ELR (cell line): ENCODE results near the gene OGFOD2.

Experiments used
- DNase-seq: peaks from one replicate; pipeline ENCODE4 v3.0.0-alpha.2; 2015; ENCODE audit warnings: low read depth

OGFOD2 gene

DNA sequence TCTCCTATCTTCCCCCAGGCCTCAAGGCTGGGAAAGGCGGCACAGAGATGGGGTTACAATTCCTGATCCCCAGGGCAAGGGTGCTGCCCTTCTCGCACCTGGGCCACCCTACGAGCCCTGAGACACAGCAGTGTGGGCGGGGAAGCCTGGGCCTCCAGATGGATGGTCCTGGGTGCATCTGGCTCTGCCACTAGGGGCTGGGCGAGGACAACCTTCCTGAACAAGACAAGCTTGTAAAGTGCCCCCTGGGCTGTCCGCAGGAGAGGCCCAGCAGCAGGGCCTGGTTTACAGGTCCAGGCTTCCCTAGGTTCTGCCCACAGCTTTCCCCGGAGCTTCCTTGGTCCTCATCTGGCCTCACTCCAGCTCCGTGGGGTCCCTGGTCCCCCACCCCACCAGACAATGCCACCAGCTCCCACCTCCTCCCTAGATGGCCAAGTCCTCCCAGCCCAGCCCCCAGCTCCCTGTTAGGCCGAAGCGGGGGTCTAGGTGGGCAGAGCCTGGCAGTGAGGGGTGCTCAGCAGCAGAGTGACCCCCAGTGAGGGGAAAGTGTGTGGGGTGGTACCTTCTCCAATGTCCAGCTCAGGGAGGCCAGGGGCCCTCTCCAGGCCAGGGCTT is 14.3 kb downstream of the OGFOD2 start:
- DNase-seq: no peak

- DNase-seq: no peak
Measured at GRCh38 chr12:122989874-122990419, 14.9 kb downstream of the OGFOD2 start.

- DNase-seq: no peak
Measured at GRCh38 chr12:122990561-122990960, 15.5 kb downstream of the OGFOD2 start.

DNA sequence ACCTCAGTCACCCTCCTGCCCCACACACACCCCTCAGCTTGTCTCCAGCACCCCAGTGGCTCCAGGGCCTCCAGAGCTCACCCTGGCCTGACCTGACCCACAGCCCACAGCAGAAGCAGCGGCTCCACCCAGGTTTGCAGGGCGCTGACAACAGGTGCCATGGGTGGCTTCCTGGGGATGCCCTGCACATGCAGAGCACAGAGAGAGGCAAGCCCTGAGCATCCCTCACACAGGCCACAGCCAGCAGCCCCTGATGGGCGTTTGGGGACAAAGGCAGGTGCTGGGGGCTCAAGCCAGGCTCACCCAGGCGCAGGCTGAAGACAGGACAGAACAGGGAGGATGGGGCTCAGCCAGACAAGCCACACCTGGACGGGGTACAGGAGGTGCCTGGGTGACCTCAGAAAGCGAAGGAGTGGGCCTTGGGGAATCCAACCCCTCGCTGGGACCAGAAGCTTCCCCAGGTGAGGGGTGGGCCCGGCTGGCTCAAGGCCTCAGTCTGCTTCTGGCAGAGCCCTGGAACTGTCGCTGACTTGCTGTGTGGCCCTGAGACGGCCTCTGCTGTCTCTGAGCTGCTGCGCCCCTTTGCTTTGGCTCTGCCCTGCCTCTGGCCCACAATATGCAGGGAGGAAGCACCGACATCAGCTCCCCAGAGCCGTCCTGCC is 16.0 kb downstream of the OGFOD2 start:
- no peak for DNase-seq

DNA sequence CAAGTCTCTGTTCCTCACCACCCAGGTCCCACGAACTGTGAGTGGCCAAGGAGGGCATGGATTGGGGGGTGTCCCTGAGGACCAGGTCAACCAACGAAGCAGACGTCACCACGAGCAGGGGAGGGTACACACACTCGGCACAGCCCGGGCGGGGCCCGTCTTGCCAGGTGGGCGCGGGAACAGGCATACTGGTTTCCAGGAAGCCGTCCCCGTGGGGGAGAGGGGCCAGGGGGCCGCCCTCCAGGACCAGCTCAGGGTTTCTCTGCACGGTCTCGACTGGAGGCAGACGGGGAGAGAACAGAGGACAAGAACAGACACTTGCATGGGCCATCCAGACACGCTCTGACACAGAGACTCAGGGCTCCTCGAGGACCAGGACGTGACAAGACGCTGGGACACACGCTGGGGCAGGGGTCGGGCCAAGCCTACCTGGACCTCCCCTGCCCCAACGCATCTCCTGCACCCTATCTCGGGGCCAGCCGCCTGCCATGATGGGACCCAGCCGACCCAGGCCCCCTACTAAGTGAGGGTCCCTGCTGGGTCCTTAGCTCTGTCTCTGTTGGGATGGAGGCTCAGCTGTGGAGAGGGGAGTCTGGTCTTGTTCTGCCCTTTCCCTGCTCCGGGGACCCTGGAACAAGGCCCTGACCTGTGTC is 16.7 kb downstream of the OGFOD2 start:
- no peak for DNase-seq

- no peak for DNase-seq
Measured at GRCh38 chr12:122992386-122992785, 17.3 kb downstream of the OGFOD2 start.

- DNase-seq: no peak
Measured at GRCh38 chr12:122994140-122994675, 19.2 kb downstream of the OGFOD2 start.

GRCh38 chr12:122994781-122995502 is 19.9 kb downstream of the OGFOD2 start:
- no peak for DNase-seq

- DNase-seq: no peak
Measured at GRCh38 chr12:122995503-122996187, 20.6 kb downstream of the OGFOD2 start.

DNA sequence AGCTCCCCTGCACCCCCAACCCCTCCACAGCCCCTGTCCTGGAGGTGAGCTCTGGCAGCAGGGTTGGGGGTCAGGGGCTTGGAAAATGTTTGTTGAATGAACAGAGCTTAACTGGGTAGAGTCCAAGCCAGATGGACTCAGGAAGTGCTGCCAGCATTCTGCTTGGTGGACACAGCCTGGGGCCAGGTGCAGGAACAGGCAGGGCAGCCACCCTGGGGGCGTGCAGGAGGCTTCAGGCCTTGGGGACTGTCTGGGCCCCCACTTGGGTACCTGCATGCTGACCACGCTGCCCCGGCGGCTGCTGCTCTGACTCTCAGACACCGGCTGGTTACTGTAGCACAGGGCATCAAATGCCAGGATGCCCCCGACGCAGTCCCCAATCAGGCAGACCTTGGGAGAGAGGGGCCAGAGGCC is 21.2 kb downstream of the OGFOD2 start:
- DNase-seq: no peak

- DNase-seq: no peak
Measured at GRCh38 chr12:122996621-122997342, 21.7 kb downstream of the OGFOD2 start.

DNA sequence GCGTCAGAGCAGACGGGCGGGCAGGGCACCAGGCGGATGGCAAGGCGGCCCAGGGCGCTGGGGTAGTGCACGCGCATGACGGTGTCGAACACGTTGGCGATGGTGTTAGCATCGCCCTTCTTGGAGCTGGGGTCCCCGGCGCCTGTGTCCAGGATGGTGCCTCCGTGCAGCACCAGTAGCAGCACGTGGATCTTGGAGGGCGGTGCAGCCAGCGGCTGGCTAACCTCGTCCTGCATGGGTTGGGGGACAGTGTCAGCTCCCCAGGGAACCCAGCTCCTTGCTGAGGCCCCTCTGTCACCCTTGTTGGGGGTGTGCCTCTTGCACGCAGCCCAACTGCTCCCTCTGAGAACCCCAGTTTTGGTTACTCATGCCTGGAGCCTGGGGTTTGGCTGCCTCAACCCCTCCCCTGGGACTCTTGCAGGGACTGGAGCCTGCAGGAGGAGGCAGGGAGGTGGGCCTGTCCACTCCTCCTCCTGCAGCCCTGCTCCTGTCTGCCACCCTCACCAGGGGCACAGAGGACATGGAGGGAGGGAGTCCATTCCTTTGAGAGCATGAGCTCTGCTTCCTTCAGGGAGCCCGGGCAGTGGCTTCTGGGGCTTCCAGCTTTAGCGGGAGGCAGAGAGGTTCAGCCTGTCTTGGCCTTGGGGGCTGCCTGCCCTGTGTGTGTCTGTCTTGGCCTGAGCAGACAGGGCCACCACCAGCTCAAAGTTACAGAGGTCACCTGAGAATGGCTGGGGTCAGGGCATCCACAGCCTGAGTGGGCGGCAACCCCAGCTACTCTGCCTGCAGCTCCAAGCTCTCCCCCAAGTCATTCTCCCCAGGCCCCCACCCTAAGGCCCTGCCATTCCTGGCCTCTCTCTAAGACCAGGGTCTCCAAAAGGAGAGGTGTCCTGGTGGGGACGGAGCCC is 22.6 kb downstream of the OGFOD2 start:
- no peak for DNase-seq

DNA sequence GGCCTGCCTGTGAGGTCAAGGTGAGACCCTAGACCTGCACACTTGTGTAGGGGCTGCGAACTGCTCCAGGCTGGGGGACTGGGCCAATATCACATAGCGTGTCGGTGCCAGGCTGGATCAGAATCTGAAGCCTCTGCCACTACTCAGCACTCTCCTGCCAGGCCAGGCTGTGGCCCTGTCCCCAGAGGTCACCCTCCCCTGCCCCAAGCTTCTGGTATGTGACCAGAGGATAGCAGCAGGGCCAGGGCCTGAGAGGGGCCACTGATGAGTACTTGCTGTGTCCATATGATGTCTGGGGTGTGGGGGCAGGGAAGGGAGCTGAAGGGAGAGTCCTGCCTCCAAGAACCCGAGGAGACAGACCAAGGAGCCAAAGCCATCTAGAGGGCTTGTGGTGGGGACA is 23.3 kb downstream of the OGFOD2 start:
- no peak for DNase-seq

DNA sequence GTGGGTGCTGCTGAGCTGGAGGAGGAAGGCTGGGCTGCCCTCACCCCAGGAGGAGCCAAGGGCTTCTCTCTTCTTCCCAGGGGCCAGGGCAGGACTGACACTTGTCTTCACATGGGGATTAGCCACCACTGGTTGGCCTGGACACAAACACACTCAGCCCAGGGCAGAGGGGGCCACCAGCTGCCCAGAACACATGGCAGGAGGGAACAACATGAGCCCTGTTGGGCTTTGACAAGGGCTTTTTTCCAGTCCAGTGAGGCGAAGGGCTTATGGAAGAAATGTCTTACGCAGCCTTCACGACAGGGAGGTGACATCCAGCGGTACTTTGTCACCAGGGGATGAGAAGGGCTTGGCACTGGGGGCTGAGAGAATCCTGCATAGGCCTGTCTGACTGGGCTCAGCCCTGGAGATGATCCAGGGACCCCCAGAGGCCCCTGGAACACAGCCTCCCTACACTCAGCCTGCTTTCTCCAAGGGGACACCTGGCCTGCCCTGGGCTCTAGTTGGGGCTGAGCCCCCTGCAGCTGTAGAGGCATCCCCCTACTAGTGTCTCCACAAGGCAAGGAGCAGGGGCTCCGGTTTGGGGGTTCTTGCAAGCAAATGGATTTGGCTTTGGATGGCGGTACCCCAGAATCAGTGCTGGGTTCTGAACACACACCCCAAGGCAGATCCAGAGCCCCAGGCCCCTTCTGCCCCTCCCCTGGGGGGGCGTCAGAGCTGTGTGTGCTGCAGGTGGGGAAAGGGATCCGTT is 24.3 kb downstream of the OGFOD2 start:
- DNase-seq: no peak

DNA sequence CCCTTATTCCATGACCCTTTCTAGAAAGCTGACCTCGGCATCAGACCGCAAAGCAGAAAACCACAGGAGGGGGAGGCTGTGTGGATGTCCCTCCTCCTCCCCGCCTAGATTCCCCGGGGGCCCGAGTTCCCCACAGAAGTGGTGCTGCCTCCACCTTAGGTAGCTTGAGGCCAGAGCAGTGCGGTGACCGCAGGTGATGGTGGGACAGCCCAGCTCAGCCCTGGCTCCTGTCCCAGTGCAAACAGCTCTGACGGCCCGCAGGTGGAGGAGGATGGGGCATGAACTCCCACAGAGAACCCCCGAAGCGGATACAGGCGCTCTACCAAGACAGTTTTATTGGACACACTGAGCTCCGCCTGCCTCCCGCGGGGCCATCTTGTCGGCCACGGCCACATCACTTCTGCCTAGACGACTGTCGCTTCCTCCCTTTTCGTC is 25.0 kb downstream of the OGFOD2 start:
- DNase-seq: no peak

GRCh38 chr12:123000578-123000977 is 25.5 kb downstream of the OGFOD2 start:
- no peak for DNase-seq

DNA sequence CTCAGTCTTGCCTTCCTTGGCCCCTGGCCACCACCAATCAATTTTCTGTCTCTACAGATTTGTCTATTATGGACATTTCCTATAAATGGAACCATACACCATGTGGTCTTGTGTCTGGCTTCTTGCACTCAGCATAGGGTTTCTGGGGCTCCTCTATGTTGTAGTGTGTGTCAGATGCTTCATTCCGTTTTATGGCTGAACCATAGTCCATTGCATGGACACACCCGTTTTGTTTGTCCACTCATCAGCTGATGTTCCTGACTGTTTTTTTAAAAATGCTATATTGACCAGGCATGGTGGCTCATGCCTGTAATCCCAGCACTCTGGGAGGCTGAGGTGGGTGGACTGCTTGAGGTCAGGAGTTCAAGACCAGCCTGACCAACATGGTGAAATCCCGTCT is 26.4 kb downstream of the OGFOD2 start:
- DNase-seq: no peak

GRCh38 chr12:123003257-123003656 is 28.2 kb downstream of the OGFOD2 start:
- DNase-seq: no peak

DNA sequence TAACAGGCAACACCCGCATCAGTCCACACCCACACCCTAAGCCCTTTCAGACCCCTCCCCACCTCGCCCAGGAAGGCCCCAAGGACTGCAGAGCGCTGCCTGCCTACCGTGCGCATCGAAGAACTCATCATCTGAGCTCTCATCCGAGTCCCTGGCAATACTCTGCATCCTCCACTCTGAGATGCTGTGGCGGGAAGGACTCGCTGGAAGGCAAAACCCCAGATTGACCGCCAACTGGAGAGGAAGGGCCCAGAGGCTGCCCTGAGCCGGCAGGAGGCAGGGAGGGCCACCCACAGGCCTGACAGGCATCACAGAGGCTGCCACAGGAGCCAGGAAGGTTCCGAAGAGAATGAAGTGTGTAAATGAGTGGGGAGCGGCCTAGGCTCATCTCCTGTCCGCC is 29.2 kb downstream of the OGFOD2 start:
- no peak for DNase-seq
